ENCODE results near the gene FADS6. TPM values are rescaled to one million over a fixed set of nuclear protein-coding genes. Genes with fewer than 3 reads are reported as not detected.

Gene FADS6
- total RNA-seq, 2 donors from 2014 or later, result 4.7 to 5.7 TPM

DNA sequence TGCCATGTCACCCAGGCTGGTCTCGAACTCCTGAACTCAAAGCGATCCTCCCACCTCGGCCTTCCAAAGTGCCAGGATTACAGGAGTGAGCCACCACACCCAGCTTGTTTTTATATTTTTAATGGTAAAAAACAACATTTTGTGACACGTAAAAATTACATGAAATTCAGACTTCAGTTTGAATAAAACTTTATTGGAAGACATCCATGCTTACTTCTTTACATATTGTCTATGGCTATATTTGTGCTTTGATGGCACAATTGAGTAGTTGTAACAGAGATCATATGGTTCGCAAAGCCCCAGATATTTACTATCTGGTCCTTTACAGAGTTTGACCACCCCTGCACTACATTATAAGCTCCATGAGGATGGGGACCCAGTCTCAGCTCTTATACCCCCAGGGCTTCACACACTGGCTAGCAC, 18.8 kb downstream of the FADS6 start:
- Histone ChIP-seq H3K27me3 (ENCODE audit: control insufficient read depth, insufficient read depth, low read length, poor library complexity, severe bottlenecking) (no peaks in the 10 kb centered on the region), H3K4me1 (ENCODE audit: control insufficient read depth, insufficient read depth, low read length) (no peaks in the 10 kb centered on the region), H3K27ac (ENCODE audit: low read depth, low read length) (no peak overlapping the region), H3K4me3 (ENCODE audit: low read length) (no peak overlapping the region), H3K36me3 (ENCODE audit: control insufficient read depth, insufficient read depth, low read length) (peaks cover 3% of the 10 kb centered on the region), H3K9me3 (ENCODE audit: control insufficient read depth, low read length) (no peaks in the 10 kb centered on the region), H3K9ac (ENCODE audit: extremely low read depth, low read length, poor library complexity, severe bottlenecking) (no peak overlapping the region)
- 95 to 100% methylated on average over 1 to 5 of the region's 5 CpGs for WGBS, 2 experiments (ENCODE audit: insufficient coverage in 1 of 2, insufficient read length in 1 of 2)
- Mint-ChIP-seq H3K9me3 (no peaks in the 10 kb centered on the region), H3K27ac (no peak overlapping the region), H3K27me3 (ENCODE audit: insufficient read depth) (peaks cover 7% of the 10 kb centered on the region), H3K4me3 (no peak overlapping the region), H3K36me3 (ENCODE audit: low read depth) (peaks cover 2% of the 10 kb centered on the region), H3K4me1 (peaks cover 16% of the 10 kb centered on the region)
- TF ChIP-seq CTCF (conservative IDR thresholded peaks at IDR 0.05), result no peak
- DNase-seq, result no peak

GRCh38 chr17:74873874-74874614, 19.4 kb downstream of the FADS6 start:
- no peaks in the 10 kb centered on the region for H3K4me1 ChIP-seq (ENCODE audit: control insufficient read depth, insufficient read depth, low read length)
- Mint-ChIP-seq H3K4me3 (peak overlapping the region; percentile 73), H3K27ac (peak overlapping the region; percentile 96), H3K36me3 (ENCODE audit: low read depth) (peaks cover 4% of the 10 kb centered on the region), H3K4me1 (peaks cover 16% of the 10 kb centered on the region), H3K27me3 (ENCODE audit: insufficient read depth) (peaks cover 6% of the 10 kb centered on the region), H3K9me3 (no peaks in the 10 kb centered on the region)
- peak overlapping the region; percentile 86 for H3K9ac ChIP-seq (ENCODE audit: extremely low read depth, low read length, poor library complexity, severe bottlenecking)
- 66 to 69% methylated on average over 4 to 6 of the region's 6 CpGs for WGBS, 2 experiments (ENCODE audit: insufficient coverage in 1 of 2, insufficient read length in 1 of 2)
- H3K9me3 ChIP-seq (ENCODE audit: control insufficient read depth, low read length), result no peaks in the 10 kb centered on the region
- H3K36me3 ChIP-seq (ENCODE audit: control insufficient read depth, insufficient read depth, low read length), result peaks cover 3% of the 10 kb centered on the region
- peak overlapping the region; percentile 95 for H3K4me3 ChIP-seq (ENCODE audit: low read length)
- no peak for DNase-seq
- H3K27ac ChIP-seq (ENCODE audit: low read depth, low read length), result no peak overlapping the region
- H3K27me3 ChIP-seq (ENCODE audit: control insufficient read depth, insufficient read depth, low read length, poor library complexity, severe bottlenecking), result no peaks in the 10 kb centered on the region
- TF ChIP-seq CTCF (conservative IDR thresholded peaks at IDR 0.05), result no peak

DNA sequence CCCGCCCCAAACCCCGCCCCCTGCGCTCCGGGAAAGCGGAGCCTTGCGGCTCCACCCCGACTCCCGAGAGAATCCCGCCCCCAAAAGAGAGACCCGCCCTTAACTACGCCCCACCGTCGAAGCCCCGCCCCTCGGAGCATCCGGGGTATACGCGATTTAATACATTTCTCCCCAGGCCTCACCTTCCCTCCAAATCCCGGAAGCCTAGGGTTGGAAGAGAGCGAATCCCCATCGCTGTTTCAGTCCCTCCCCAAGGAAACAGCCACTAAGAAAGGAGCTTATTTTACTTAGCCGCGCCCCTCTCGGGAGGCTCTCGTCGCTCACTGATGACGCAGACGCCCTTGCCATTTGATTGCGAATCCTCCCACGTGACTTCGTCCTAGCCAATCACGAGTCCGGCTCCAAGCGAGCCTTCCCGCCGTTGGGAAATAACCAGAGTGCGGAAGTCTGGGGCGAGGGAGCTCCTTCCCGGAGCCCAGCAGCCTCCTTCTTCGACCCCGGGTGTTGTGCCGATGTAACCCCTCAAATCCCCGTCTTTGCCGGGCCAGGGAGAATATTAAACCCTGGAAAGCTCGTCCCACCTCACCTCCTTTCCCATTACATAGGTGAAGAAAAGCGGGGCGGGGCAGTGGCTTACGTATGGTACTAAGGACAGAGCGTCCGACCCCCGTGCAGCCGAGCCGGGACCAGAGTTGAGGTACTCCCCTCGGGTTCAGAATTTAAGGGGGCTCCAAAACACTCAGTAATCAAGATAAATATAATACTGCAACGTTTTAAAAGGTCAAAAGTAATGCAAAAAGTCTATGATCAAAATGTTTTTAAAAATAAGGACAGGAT, 20.2 kb downstream of the FADS6 start:
- H3K27me3 ChIP-seq (ENCODE audit: control insufficient read depth, insufficient read depth, low read length, poor library complexity, severe bottlenecking), result no peaks in the 10 kb centered on the region
- peak; percentile 100 for DNase-seq
- peak overlapping the region; percentile 96 for H3K27ac Mint-ChIP-seq
- peaks cover 16% of the 10 kb centered on the region for H3K4me1 Mint-ChIP-seq
- H3K36me3 Mint-ChIP-seq (ENCODE audit: low read depth), result peaks cover 4% of the 10 kb centered on the region
- H3K27ac ChIP-seq (ENCODE audit: low read depth, low read length), result peak overlapping the region; percentile 77
- H3K9ac ChIP-seq (ENCODE audit: extremely low read depth, low read length, poor library complexity, severe bottlenecking), result peak overlapping the region; percentile 86
- H3K27me3 Mint-ChIP-seq (ENCODE audit: insufficient read depth), result peaks cover 6% of the 10 kb centered on the region
- no peaks in the 10 kb centered on the region for H3K9me3 ChIP-seq (ENCODE audit: control insufficient read depth, low read length)
- peak overlapping the region; percentile 95 for H3K4me3 ChIP-seq (ENCODE audit: low read length)
- peaks cover 3% of the 10 kb centered on the region for H3K36me3 ChIP-seq (ENCODE audit: control insufficient read depth, insufficient read depth, low read length)
- H3K4me1 ChIP-seq (ENCODE audit: control insufficient read depth, insufficient read depth, low read length), result no peaks in the 10 kb centered on the region
- WGBS, 2 experiments (ENCODE audit: insufficient coverage in 1 of 2, insufficient read length in 1 of 2), result 0% methylated on average over 24 to 55 of the region's 55 CpGs
- peak overlapping the region; percentile 73 for H3K4me3 Mint-ChIP-seq
- H3K9me3 Mint-ChIP-seq, result no peaks in the 10 kb centered on the region
- TF ChIP-seq CTCF (conservative IDR thresholded peaks at IDR 0.05), result no peak
